GM23248 (cell line): ENCODE results near the gene UNC5A. TPM values are rescaled to one million over a fixed set of nuclear protein-coding genes. Genes with fewer than 3 reads are reported as not detected.

Source experiments
- DNase-seq: peaks from one replicate; pipeline ENCODE4 v3.0.0-alpha.2; 2015
- H2AFZ ChIP-seq: fragments of 200-600 bp; sonication (generic); 2 replicates; pipeline ENCODE4 v1.6.1; 2016; ENCODE audit warnings: antibody characterized with exemption
- H3F3A ChIP-seq: fragments of 200-600 bp; sonication (generic); 2 replicates; pipeline ENCODE4 v1.6.1; 2016; ENCODE audit warnings: mild to moderate bottlenecking, antibody characterized with exemption, mixed run types; ENCODE audit not compliant: insufficient read depth
- H3K27ac ChIP-seq: fragments of 200-600 bp; sonication (generic); 2 replicates; pipeline ENCODE4 v1.5.1; 2016; ENCODE audit warnings: mild to moderate bottlenecking
- H3K27me3 ChIP-seq: fragments of 200-600 bp; sonication (generic); replicated peaks from 2 replicates; pipeline ENCODE4 v1.6.1; 2016; ENCODE audit warnings: mild to moderate bottlenecking; ENCODE audit not compliant: insufficient read depth
- H3K36me3 ChIP-seq: fragments of 200-600 bp; sonication (generic); 2 replicates; pipeline ENCODE4 v1.6.1; 2016; ENCODE audit warnings: low read depth, mild to moderate bottlenecking
- H3K4me1 ChIP-seq: fragments of 200-600 bp; sonication (generic); 2 replicates; pipeline ENCODE4 v1.6.1; 2016; ENCODE audit warnings: mild to moderate bottlenecking; ENCODE audit not compliant: insufficient read depth
- H3K4me2 ChIP-seq: fragments of 200-600 bp; sonication (generic); one replicate; pipeline ENCODE4 v1.6.1; 2016; ENCODE audit warnings: mild to moderate bottlenecking; ENCODE audit not compliant: unreplicated experiment
- H3K4me3 ChIP-seq: fragments of 200-600 bp; sonication (generic); 2 replicates; pipeline ENCODE4 v1.5.1; 2016; ENCODE audit warnings: mild to moderate bottlenecking
- H3K79me2 ChIP-seq: fragments of 200-600 bp; sonication (generic); 2 replicates; pipeline ENCODE4 v1.6.1; 2016; ENCODE audit warnings: mild to moderate bottlenecking; ENCODE audit not compliant: insufficient read depth
- H3K9ac ChIP-seq: fragments of 200-600 bp; sonication (generic); 2 replicates; pipeline ENCODE4 v1.6.1; 2016; ENCODE audit warnings: mild to moderate bottlenecking
- H3K9me2 ChIP-seq: fragments of 200-600 bp; sonication (generic); 2 replicates; pipeline ENCODE4 v1.6.1; 2016; ENCODE audit warnings: mixed run types, mild to moderate bottlenecking, moderate library complexity; ENCODE audit not compliant: insufficient read depth
- H3K9me3 ChIP-seq: fragments of 200-600 bp; sonication (generic); one replicate; pipeline ENCODE4 v1.6.1; 2017; ENCODE audit warnings: low read depth
- H4K20me1 ChIP-seq: fragments of 200-600 bp; sonication (generic); 2 replicates; pipeline ENCODE4 v1.6.0; 2016; ENCODE audit not compliant: insufficient read depth
- EZH2 ChIP-seq: fragments of 200-600 bp; sonication (generic); IDR thresholded peaks from 2 replicates; pipeline ENCODE4 v1.6.1; 2018; ENCODE audit warnings: antibody characterized with exemption, mild to moderate bottlenecking; ENCODE audit not compliant: insufficient read depth, poor library complexity, severe bottlenecking
- EZH2phosphoT487 ChIP-seq: fragments of 200-600 bp; sonication (generic); IDR thresholded peaks from 2 replicates; pipeline ENCODE4 v1.6.1; 2018; ENCODE audit warnings: antibody characterized with exemption, moderate library complexity, mild to moderate bottlenecking, low read depth; ENCODE audit not compliant: insufficient read depth
- WGBS, 2 experiments: methylation state at CpG; one replicate each; pipeline ENCODE4 v1.1.6; 2015 to 2017; ENCODE audit warnings: low lambda C conversion rate in 2 of 2, low coverage in 1 of 2; ENCODE audit errors: missing lambda C conversion rate in 2 of 2; 5-methylcytosine and 5-hydroxymethylcytosine counted together
- in situ Hi-C: fragments of 300-500 bp; cut with MboI; formaldehyde crosslinking; loops from 2 replicates; pipeline ENCODE4 v1.15.0; 2020
- polyA plus RNA-seq: library from polyadenylated mRNA; unstranded; fragments of >200 nt; fragmentation: Nextera tagmentation; extraction: Ambion mirVana; gene quantifications from 2 replicates; pipeline ENCODE4 v1.2.1, GENCODE V29; 2016
- total RNA-seq: library from RNA; depleted of rRNA; stranded (reverse); fragments of >200 nt; shearing (Covaris generic); gene quantifications from 2 replicates; pipeline ENCODE4 v1.2.3, GENCODE V29; 2014

Gene UNC5A
- total and polyA plus RNA-seq, 2 experiments from 2014 or later, result not detected

DNA sequence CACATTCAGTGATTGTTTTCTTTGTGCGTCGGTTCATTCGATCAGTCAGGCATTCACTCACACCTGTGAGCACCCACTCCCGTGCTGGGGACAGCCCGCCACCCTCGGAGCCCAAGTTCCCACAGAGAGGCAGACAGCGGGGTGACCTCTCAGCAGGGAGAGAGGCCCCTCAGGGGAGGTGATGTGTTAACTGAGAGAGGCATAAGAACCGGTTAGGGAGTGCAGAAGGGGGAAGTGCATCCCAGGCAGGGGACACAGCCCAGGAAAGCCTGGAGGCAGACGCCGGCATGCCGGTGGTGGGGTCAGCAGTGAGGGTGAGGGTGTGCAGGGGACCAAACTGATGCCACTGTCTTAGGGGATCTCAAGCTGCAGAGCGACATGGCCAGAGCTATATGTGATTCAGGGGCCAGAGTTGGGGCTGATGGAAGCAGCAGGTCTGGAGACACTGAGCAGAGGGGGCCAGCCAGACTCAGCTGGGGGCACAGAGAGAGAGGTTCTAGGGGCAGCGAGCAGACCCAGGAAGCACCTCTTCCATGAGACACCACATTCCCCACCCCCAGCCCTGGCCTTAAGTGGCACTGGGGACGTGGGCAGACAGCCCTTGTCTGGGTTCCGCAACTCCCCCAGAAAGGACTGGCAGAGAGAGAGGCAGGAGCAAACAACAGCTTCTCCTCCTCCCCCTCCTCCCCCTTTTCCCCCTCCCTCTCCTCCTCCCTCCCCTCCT, 52.8 kb downstream of the UNC5A start:
- H3K9ac ChIP-seq, result no peak overlapping the region
- no peaks in the 10 kb centered on the region for H4K20me1 ChIP-seq
- H3K27me3 ChIP-seq, result peaks cover 33% of the 10 kb centered on the region
- H3K79me2 ChIP-seq, result no peaks in the 10 kb centered on the region
- in situ Hi-C loops, result no loop called here
- H2AFZ ChIP-seq, result no peak overlapping the region
- H3K4me2 ChIP-seq, result no peak overlapping the region
- no peaks in the 10 kb centered on the region for H3F3A ChIP-seq
- DNase-seq, result no peak
- H3K4me1 ChIP-seq, result no peaks in the 10 kb centered on the region
- TF ChIP-seq EZH2phosphoT487, result no peak
- no peak for TF ChIP-seq EZH2
- no peaks in the 10 kb centered on the region for H3K9me3 ChIP-seq
- H3K36me3 ChIP-seq, result no peaks in the 10 kb centered on the region
- no peak overlapping the region for H3K27ac ChIP-seq
- H3K9me2 ChIP-seq, result no peaks in the 10 kb centered on the region
- no peak overlapping the region for H3K4me3 ChIP-seq
- 11 to 13% methylated on average over 14 to 15 of the region's 15 CpGs for WGBS, 2 experiments

DNA sequence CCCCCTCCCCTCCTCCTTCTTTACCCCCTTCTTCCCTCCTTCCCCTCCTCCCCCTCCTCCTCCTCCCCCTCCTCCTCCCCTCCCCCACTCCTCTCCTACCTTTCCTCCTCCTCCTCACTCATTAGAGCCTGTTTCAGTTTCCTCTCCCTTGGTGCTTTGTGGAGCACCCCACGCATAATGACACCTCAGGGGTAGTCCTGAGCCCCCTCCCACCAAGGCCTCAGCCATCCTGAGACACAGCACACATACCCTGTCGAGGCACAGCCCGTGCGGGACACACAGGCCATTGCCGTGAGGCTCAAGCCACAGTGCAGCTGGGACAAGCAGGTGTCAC, 53.4 kb downstream of the UNC5A start:
- H3K4me3 ChIP-seq, result no peak overlapping the region
- H3K9me3 ChIP-seq, result no peaks in the 10 kb centered on the region
- H4K20me1 ChIP-seq, result no peaks in the 10 kb centered on the region
- no peak overlapping the region for H2AFZ ChIP-seq
- no peak overlapping the region for H3K4me2 ChIP-seq
- H3K9ac ChIP-seq, result no peak overlapping the region
- no peaks in the 10 kb centered on the region for H3K79me2 ChIP-seq
- no peaks in the 10 kb centered on the region for H3K36me3 ChIP-seq
- H3K9me2 ChIP-seq, result no peaks in the 10 kb centered on the region
- H3K27ac ChIP-seq, result no peak overlapping the region
- 24 to 26% methylated on average over 5 of the region's 5 CpGs for WGBS, 2 experiments
- no peaks in the 10 kb centered on the region for H3K4me1 ChIP-seq
- TF ChIP-seq EZH2phosphoT487, result no peak
- no peak for TF ChIP-seq EZH2
- DNase-seq, result no peak
- no peaks in the 10 kb centered on the region for H3F3A ChIP-seq
- in situ Hi-C loops, result no loop called here
- peaks cover 33% of the 10 kb centered on the region for H3K27me3 ChIP-seq

DNA sequence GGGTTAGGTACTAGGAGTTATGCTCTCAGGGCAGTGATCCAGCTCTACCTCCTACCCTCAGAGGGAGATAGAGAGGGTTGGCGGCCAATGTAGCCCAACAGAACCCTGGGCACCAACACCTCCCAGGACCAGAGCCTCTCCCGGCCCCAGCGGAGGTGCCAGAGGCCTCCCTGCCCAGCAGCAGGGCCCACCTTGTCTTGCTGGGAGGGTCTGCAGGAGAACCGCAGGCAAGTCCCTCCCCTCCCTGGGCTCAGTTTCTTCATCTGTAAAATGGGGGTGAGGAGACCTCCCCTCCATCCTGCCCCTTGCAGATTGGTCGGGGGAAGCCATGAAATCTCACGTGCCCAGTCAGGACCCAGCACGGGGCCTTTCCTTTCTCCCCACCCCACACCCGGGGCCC, 54.4 kb downstream of the UNC5A start:
- Histone ChIP-seq H4K20me1 (no peaks in the 10 kb centered on the region), H3K9ac (no peak overlapping the region), H3K4me2 (no peak overlapping the region), H3K4me3 (no peak overlapping the region), H2AFZ (no peak overlapping the region), H3K4me1 (no peaks in the 10 kb centered on the region), H3K79me2 (no peaks in the 10 kb centered on the region), H3K36me3 (no peaks in the 10 kb centered on the region), H3F3A (no peaks in the 10 kb centered on the region), H3K9me3 (no peaks in the 10 kb centered on the region), H3K27ac (no peak overlapping the region), H3K9me2 (no peaks in the 10 kb centered on the region), H3K27me3 (peaks cover 33% of the 10 kb centered on the region)
- no peak for TF ChIP-seq EZH2
- WGBS, 2 experiments, result 71% methylated on average over 7 to 8 of the region's 8 CpGs
- in situ Hi-C loops, result no loop called here
- DNase-seq, result no peak

- no peaks in the 10 kb centered on the region for H3F3A ChIP-seq
- H2AFZ ChIP-seq, result no peak overlapping the region
- H3K9ac ChIP-seq, result no peak overlapping the region
- in situ Hi-C loops, result no loop called here
- H3K79me2 ChIP-seq, result no peaks in the 10 kb centered on the region
- no peak overlapping the region for H3K4me3 ChIP-seq
- WGBS, 2 experiments, result 35 to 40% methylated on average over 7 of the region's 7 CpGs
- no peaks in the 10 kb centered on the region for H3K4me1 ChIP-seq
- H3K9me2 ChIP-seq, result no peaks in the 10 kb centered on the region
- H4K20me1 ChIP-seq, result no peaks in the 10 kb centered on the region
- TF ChIP-seq EZH2 (no peak), EZH2phosphoT487 (no peak)
- H3K4me2 ChIP-seq, result no peak overlapping the region
- DNase-seq, result no peak
- H3K27me3 ChIP-seq, result peaks cover 33% of the 10 kb centered on the region
- no peaks in the 10 kb centered on the region for H3K36me3 ChIP-seq
- no peak overlapping the region for H3K27ac ChIP-seq
- no peaks in the 10 kb centered on the region for H3K9me3 ChIP-seq
Observed at GRCh38 chr5:176865964-176866363, 55.6 kb downstream of the UNC5A start.

DNA sequence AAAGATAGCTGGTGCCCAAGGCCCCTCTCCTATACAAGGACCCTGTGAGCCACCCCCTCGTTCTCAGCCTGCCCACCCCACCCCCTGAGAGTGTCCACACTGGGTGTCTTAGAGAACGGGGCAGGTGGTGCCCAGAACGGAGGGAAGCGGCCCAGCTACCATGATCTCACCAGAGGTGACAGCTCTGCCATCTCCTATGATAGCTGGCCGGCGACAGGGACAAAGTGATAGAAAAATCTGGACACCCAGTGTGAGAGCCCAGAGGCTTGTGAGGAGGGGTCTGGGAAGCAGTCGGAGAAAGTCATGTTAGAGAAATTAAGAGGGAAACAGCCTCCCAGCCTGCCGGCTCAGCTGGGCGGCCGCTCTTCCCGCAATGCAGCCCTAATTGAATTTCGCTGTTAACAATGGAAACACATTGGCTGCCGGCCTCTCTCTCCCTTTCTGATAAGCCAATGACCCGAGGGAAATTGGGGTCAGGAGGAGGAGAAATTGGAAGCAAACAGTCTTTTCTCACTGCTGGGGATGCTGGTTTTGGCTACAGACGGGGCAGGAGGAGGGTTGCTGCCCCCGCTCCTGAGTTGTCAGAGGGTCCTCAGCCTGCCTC, 56.5 kb downstream of the UNC5A start:
- no peaks in the 10 kb centered on the region for H3K79me2 ChIP-seq
- no peak for DNase-seq
- H3K4me1 ChIP-seq, result no peaks in the 10 kb centered on the region
- H3F3A ChIP-seq, result no peaks in the 10 kb centered on the region
- TF ChIP-seq EZH2phosphoT487 (no peak), EZH2 (peak; percentile 29)
- H3K27me3 ChIP-seq, result peaks cover 33% of the 10 kb centered on the region
- no peak overlapping the region for H2AFZ ChIP-seq
- no peak overlapping the region for H3K4me3 ChIP-seq
- in situ Hi-C loops, result no loop called here
- H4K20me1 ChIP-seq, result no peaks in the 10 kb centered on the region
- no peak overlapping the region for H3K4me2 ChIP-seq
- H3K9me3 ChIP-seq, result no peaks in the 10 kb centered on the region
- no peak overlapping the region for H3K9ac ChIP-seq
- H3K9me2 ChIP-seq, result no peaks in the 10 kb centered on the region
- no peak overlapping the region for H3K27ac ChIP-seq
- WGBS, 2 experiments, result 2 to 3% methylated on average over 16 of the region's 16 CpGs
- H3K36me3 ChIP-seq, result no peaks in the 10 kb centered on the region
